HCT116 (cell line): Measurements from ENCODE around the gene RFX8. TPM values are rescaled to one million over a fixed set of nuclear protein-coding genes. Genes with fewer than 3 reads are reported as not detected.
A peak's percentile ranks its signal among the peaks of the same experiment; 100 is the strongest.

Experiments used
- ATAC-seq: fragments of 200-7000 bp; cut with Tn5 transposase; 2 replicates; pipeline ENCODE4 v1.9.1; 2020; ENCODE audit warnings: mild to moderate bottlenecking, moderate library complexity
- BruUV-seq: library from RNA; stranded (reverse); fragments of 400-500 nt; replicated peaks from 2 replicates; lab custom pipeline; 2021; lab: Mats Ljungman, UMichigan
- CTCF ChIA-PET: fragments of 300-600 bp; sonication (Branson Sonifier 250); formaldehyde crosslinking; loops from one replicate; lab custom pipeline; 2021; ENCODE audit warnings: antibody characterized with exemption; lab: Charles Lee
- POLR2A ChIA-PET: fragments of 300-600, 350-600 bp; sonication (Branson Sonifier 250); formaldehyde crosslinking; loops from one replicate; lab custom pipeline; 2021; ENCODE audit warnings: antibody characterized with exemption; lab: Charles Lee
- RAD21 ChIA-PET, 2 experiments: fragments of 300-600 bp; sonication (Branson Sonifier 250); formaldehyde crosslinking; loops; one replicate each; lab custom pipeline; 2023; ENCODE audit warnings: low total read pairs in 2 of 2; ENCODE audit not compliant: uncharacterized antibody in 2 of 2, unreplicated experiment in 2 of 2, low non-redundant PET in 1 of 2; lab: Charles Lee
- DNase-seq: peaks from one replicate; pipeline ENCODE4 v3.0.0-alpha.2; 2010; ENCODE audit warnings: low read depth, low spot score
- H2AFZ ChIP-seq: fragments of 200-600 bp; shearing (Covaris generic), sonication (generic); 2 replicates; pipeline ENCODE4 v1.6.1; 2017; ENCODE audit warnings: low read depth, mixed run types, mixed read lengths, antibody characterized with exemption, low read length; ENCODE audit not compliant: poor library complexity, severe bottlenecking
- H3K27ac ChIP-seq: 2 replicates; pipeline ENCODE4 v1.5.1; 2012; ENCODE audit warnings: low read depth, low read length
- H3K27me3 ChIP-seq: fragments of 200-600 bp; sonication (generic); 2 replicates; pipeline ENCODE4 v1.6.1; 2016; ENCODE audit warnings: mixed run types, low read length, mixed read lengths; ENCODE audit not compliant: insufficient read depth
- H3K36me3 ChIP-seq, 2 experiments: fragments of 200-500 bp in 1 of 2; fragments of 200-600 bp in 1 of 2; sonication (Bioruptor generic) in 1 of 2; sonication (generic) in 1 of 2; 2 replicates each; pipeline versions ENCODE4 v1.5.1 to v1.6.1; 2014 to 2016; ENCODE audit warnings: low read length in 2 of 2, inconsistent platforms in 1 of 2, mixed read lengths in 1 of 2, mixed run types in 1 of 2; ENCODE audit not compliant: insufficient read depth in 2 of 2, control insufficient read depth in 1 of 2
- H3K4me1 ChIP-seq, 2 experiments: fragments of 200-600 bp in 1 of 2; sonication (generic) in 1 of 2; 2 replicates each; pipeline versions ENCODE4 v1.5.1 to v1.6.1; 2012 to 2017; ENCODE audit warnings: low read length in 2 of 2, inconsistent platforms in 1 of 2, mild to moderate bottlenecking in 1 of 2, mixed read lengths in 1 of 2, mixed run types in 1 of 2, moderate library complexity in 1 of 2; ENCODE audit not compliant: insufficient read depth in 2 of 2, control insufficient read depth in 1 of 2
- H3K4me2 ChIP-seq: fragments of 200-600 bp; sonication (generic); 2 replicates; pipeline ENCODE4 v1.6.1; 2017; ENCODE audit warnings: mixed run types, low read length, mixed read lengths
- H3K4me3 ChIP-seq, 2 experiments: fragments of 200-600 bp in 1 of 2; sonication (generic) in 1 of 2; replicated peaks in 1 of 2; 2 replicates each; pipeline ENCODE4 v1.5.1; 2011 to 2016; ENCODE audit warnings: low read length in 2 of 2, control low read depth in 1 of 2, low read depth in 1 of 2, mild to moderate bottlenecking in 1 of 2, mixed read lengths in 1 of 2, mixed run types in 1 of 2
- H3K79me2 ChIP-seq: fragments of 200-600 bp; sonication (generic); 2 replicates; pipeline ENCODE4 v1.6.1; 2017; ENCODE audit warnings: mild to moderate bottlenecking, mixed run types, low read length, moderate library complexity, mixed read lengths; ENCODE audit not compliant: insufficient read depth
- H3K9ac ChIP-seq: fragments of 200-600 bp; sonication (generic); 2 replicates; pipeline ENCODE4 v1.6.1; 2016; ENCODE audit warnings: low read length, mixed read lengths
- H3K9me2 ChIP-seq: fragments of 200-600 bp; sonication (generic), shearing (Covaris generic); 2 replicates; pipeline ENCODE4 v1.6.1; 2017; ENCODE audit warnings: mixed run types, mild to moderate bottlenecking, moderate library complexity; ENCODE audit not compliant: insufficient read depth
- H3K9me3 ChIP-seq, 2 experiments: fragments of 200-500 bp in 1 of 2; fragments of 200-600 bp in 1 of 2; sonication (Bioruptor generic) in 1 of 2; sonication (generic) in 1 of 2; 2 replicates each; pipeline ENCODE4 v1.6.1; 2014 to 2017; ENCODE audit warnings: low read length in 2 of 2, mixed read lengths in 2 of 2, inconsistent platforms in 1 of 2, low read depth in 1 of 2, mild to moderate bottlenecking in 1 of 2, mixed run types in 1 of 2, moderate library complexity in 1 of 2; ENCODE audit not compliant: control insufficient read depth in 1 of 2, insufficient read depth in 1 of 2
- H4K20me1 ChIP-seq: fragments of 200-600 bp; sonication (generic), shearing (Covaris generic); 2 replicates; pipeline ENCODE4 v1.6.1; 2017; ENCODE audit warnings: mixed run types, mild to moderate bottlenecking, moderate library complexity; ENCODE audit not compliant: insufficient read depth
- CEBPB ChIP-seq: IDR thresholded peaks from 2 replicates; pipeline ENCODE4 v1.6.1; 2012; ENCODE audit warnings: low read depth
- EZH2 ChIP-seq: fragments of 200-600 bp; sonication (generic); IDR thresholded peaks from 2 replicates; pipeline ENCODE4 v1.6.1; 2017; ENCODE audit warnings: antibody characterized with exemption, mixed run types
- FOSL1 ChIP-seq: IDR thresholded peaks from 2 replicates; pipeline ENCODE4 v1.6.1; 2012; ENCODE audit warnings: low read depth
- RAD21 ChIP-seq: IDR thresholded peaks from 2 replicates; pipeline ENCODE4 v1.6.1; 2012; ENCODE audit warnings: low read depth, mild to moderate bottlenecking
- intact Hi-C: fragments of 100-400 bp; cut with micrococcal nuclease; formaldehyde crosslinking; loops from 2 replicates; pipeline ENCODE4 v1.10.0; 2022
- total RNA-seq: library from RNA; stranded (reverse); gene quantifications from one replicate; pipeline ENCODE4 v1.2.1, GENCODE V29; 2021; ENCODE audit not compliant: unreplicated experiment
- TF ChIP-seq, protein P1 (sequence below), 3 experiments: fragments of 200-600 bp in 1 of 3; sonication (generic) in 1 of 3; IDR thresholded peaks in 2 of 3; conservative IDR thresholded peaks in 1 of 3; 2 replicates each; pipeline ENCODE4 v1.5.1; 2012 to 2017; ENCODE audit warnings: low read depth in 2 of 3, low read length in 2 of 3, antibody characterized with exemption in 1 of 3, borderline replicate concordance in 1 of 3, control low read depth in 1 of 3, mild to moderate bottlenecking in 1 of 3, mixed read lengths in 1 of 3, mixed run types in 1 of 3, moderate library complexity in 1 of 3; ENCODE audit not compliant: insufficient read depth in 1 of 3
- TF ChIP-seq, protein P2 (sequence below): IDR thresholded peaks from 2 replicates; pipeline ENCODE4 v1.6.1; 2012

Gene RFX8
- total RNA-seq, 1 experiment from 2014 or later: not detected

DNA sequence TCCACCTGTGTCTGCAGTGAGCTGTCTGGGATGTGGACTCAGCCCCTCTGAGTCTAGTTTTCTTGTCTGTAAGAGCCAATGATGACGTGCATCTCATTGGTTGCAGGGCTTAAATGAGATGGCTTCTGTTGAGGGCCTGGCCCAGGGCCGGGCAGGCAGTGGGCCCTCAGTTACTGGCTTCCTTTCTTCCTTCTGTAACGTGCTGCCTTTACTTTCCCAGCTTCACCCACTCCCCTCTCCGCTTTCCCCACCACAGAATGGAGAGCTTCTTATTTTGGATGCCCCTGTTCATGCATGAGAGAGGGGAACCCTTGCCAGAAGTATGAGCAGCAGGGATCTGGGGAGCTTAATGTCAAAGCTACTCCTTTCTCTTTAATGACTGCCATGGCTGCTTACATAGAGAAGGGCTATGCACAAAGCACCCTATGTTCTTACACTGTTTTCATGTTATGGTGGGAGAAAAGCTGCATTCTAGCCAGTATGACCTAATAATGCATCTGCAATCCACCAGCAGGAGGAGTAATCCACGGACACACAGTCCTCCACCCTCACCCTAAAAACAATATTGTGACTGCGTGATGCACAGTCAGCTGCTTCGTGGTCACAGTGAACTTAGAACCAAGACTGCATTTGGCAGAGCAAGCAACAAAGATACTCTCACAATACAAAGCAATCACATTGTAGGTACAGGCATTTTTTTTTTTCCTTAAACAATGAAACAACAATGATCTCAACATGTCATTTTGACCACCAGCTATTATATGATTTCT, 124.8 kb downstream of the RFX8 start:
- Histone ChIP-seq H3K9me2 (no peaks in the 10 kb centered on the region), H3K36me3 (no peaks in the 10 kb centered on the region), H4K20me1 (no peaks in the 10 kb centered on the region), H3K4me2 (no peak overlapping the region), H3K27me3 (no peaks in the 10 kb centered on the region), H3K27ac (no peak overlapping the region), H3K4me1 (no peaks in the 10 kb centered on the region), H3K79me2 (no peaks in the 10 kb centered on the region), H3K9me3 (no peaks in the 10 kb centered on the region), H3K9ac (no peak overlapping the region), H2AFZ (no peak overlapping the region), H3K4me3 (no peak overlapping the region)
- ATAC-seq (peak; percentile 67), DNase-seq (no peak)
- TF ChIP-seq CEBPB (no peak), RAD21 (peak; percentile 31; the same call in 1 of the 2 replicates)
- TF ChIP-seq, protein P1, sequence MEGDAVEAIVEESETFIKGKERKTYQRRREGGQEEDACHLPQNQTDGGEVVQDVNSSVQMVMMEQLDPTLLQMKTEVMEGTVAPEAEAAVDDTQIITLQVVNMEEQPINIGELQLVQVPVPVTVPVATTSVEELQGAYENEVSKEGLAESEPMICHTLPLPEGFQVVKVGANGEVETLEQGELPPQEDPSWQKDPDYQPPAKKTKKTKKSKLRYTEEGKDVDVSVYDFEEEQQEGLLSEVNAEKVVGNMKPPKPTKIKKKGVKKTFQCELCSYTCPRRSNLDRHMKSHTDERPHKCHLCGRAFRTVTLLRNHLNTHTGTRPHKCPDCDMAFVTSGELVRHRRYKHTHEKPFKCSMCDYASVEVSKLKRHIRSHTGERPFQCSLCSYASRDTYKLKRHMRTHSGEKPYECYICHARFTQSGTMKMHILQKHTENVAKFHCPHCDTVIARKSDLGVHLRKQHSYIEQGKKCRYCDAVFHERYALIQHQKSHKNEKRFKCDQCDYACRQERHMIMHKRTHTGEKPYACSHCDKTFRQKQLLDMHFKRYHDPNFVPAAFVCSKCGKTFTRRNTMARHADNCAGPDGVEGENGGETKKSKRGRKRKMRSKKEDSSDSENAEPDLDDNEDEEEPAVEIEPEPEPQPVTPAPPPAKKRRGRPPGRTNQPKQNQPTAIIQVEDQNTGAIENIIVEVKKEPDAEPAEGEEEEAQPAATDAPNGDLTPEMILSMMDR (IDR thresholded peaks at IDR 0.05 in 2 of 3, conservative IDR thresholded peaks at IDR 0.05 in 1 of 3; ENCODE audit: borderline replicate concordance in 1 of 3, insufficient read depth in 1 of 3, low read depth in 2 of 3, low read length in 2 of 3): peak; percentile 32 to 47 (median 45); a peak in 5 of 6 replicates
- ChIA-PET POLR2A (no interaction called here), CTCF (interaction anchor here (0.9 to 1.5 kb wide), 3 partner anchors 9 to 523 kb away, joined by 3 to 10 read pairs (median 3); no protein-coding TSS in a partner anchor), RAD21 (no interaction called here)
- intact Hi-C loops: no loop called here
- BruUV-seq: no TSS peak

DNA sequence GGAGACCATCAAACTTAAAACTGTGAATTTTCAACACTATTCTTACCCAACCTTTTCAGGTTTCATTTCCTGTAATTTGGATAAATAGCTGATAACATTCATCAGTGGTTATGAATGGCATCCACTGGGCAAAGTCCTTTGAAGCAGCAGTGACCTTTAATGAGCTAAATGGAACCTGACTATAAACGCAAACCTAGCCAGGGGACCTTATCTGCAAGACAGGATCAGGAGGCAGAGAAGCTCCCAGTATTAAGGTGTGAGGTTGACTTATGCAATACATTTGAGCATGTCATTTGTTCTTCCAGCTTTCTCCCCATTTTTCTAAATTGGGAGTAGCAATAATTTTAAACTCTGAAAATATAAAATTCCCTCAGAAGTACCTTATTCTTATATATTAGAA, 126.0 kb downstream of the RFX8 start:
- no peaks in the 10 kb centered on the region for H3K27me3 ChIP-seq
- ATAC-seq (no peak), DNase-seq (no peak)
- CTCF ChIA-PET: no interaction called here
- intact Hi-C loops: no loop called here
- H3K4me1 ChIP-seq: no peaks in the 10 kb centered on the region
- H3K36me3 ChIP-seq: no peaks in the 10 kb centered on the region
- no peak overlapping the region for H2AFZ ChIP-seq
- no peak overlapping the region for H3K4me2 ChIP-seq
- no peaks in the 10 kb centered on the region for H3K9me3 ChIP-seq
- no TSS peak for BruUV-seq
- no peaks in the 10 kb centered on the region for H4K20me1 ChIP-seq
- TF ChIP-seq FOSL1 (no peak), EZH2 (no peak), RAD21 (no peak)
- TF ChIP-seq, protein P1 (IDR thresholded peaks at IDR 0.05 in 2 of 3, conservative IDR thresholded peaks at IDR 0.05 in 1 of 3; ENCODE audit: borderline replicate concordance in 1 of 3, insufficient read depth in 1 of 3, low read depth in 2 of 3, low read length in 2 of 3): no peak
- TF ChIP-seq, protein P2, sequence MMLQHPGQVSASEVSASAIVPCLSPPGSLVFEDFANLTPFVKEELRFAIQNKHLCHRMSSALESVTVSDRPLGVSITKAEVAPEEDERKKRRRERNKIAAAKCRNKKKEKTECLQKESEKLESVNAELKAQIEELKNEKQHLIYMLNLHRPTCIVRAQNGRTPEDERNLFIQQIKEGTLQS: no peak
- POLR2A ChIA-PET: no interaction called here
- no peak overlapping the region for H3K4me3 ChIP-seq
- H3K9ac ChIP-seq: no peak overlapping the region
- RAD21 ChIA-PET: no interaction called here
- no peaks in the 10 kb centered on the region for H3K9me2 ChIP-seq
- H3K27ac ChIP-seq: no peak overlapping the region
- H3K79me2 ChIP-seq: no peaks in the 10 kb centered on the region
